NCI-H446 treated with DMSO at 0.1 percent for 48 hours (cell line): Measurements from ENCODE around the gene GALR2.
A peak's percentile ranks its signal among the peaks of the same experiment; 100 is the strongest.
"Not testable (repeated sequence)": the region's sequence is repeated elsewhere in the genome, so short reads cannot be mapped to it uniquely, and the experiment has no call there.

ENCODE experiments used
- DNase-seq: peaks from one replicate; lab custom pipeline; 2025; lab: John Stamatoyannopoulos, UW

Gene GALR2

GRCh38 chr17:76050538-76051467, 23.8 kb upstream of the GALR2 start:
- no peak for DNase-seq

- DNase-seq = no peak
These were observed 23.0 kb upstream of the GALR2 start for GRCh38 chr17:76051561-76051960.

- DNase-seq = no peak
These were observed 21.1 kb upstream of the GALR2 start for GRCh38 chr17:76053246-76054111.

GRCh38 chr17:76054112-76054476, 20.5 kb upstream of the GALR2 start:
- no peak for DNase-seq

GRCh38 chr17:76056882-76057281, 17.7 kb upstream of the GALR2 start:
- no peak for DNase-seq

- not testable (repeated sequence) for DNase-seq
These were observed 16.3 kb upstream of the GALR2 start for GRCh38 chr17:76058264-76058663.

- no peak for DNase-seq
These were observed 10.6 kb upstream of the GALR2 start for GRCh38 chr17:76063875-76064546.

GRCh38 chr17:76065775-76066174, 8.8 kb upstream of the GALR2 start:
- no peak for DNase-seq

- DNase-seq = no peak
These were observed 2.9 kb upstream of the GALR2 start for GRCh38 chr17:76071531-76072147.

- DNase-seq = peak; percentile 79
These were observed 2.3 kb upstream of the GALR2 start, which contains the start of gene SRP68 for GRCh38 chr17:76072148-76072858. TSS of gene SRP68 (minus strand) at chr17:76072517. CDS start at chr17:76072491, 26 bp downstream.

- no peak for DNase-seq
These were observed 974 bp downstream of the GALR2 start for GRCh38 chr17:76075364-76076145.

GRCh38 chr17:76076146-76076764, 1.7 kb downstream of the GALR2 start:
- no peak for DNase-seq

- DNase-seq = no peak
These were observed 2.4 kb downstream of the GALR2 start for GRCh38 chr17:76076765-76077583.

- DNase-seq = no peak
These were observed 3.1 kb downstream of the GALR2 start for GRCh38 chr17:76077584-76078110.

GRCh38 chr17:76078370-76078769, 3.8 kb downstream of the GALR2 start:
- DNase-seq = not testable (repeated sequence)

GRCh38 chr17:76078860-76079534, 4.4 kb downstream of the GALR2 start, which contains the start of gene ZACN:
TSS of gene ZACN (plus strand) at chr17:76079182. CDS start at chr17:76079265, 83 bp downstream.
- no peak for DNase-seq

GRCh38 chr17:76079535-76079955, 5.0 kb downstream of the GALR2 start:
- DNase-seq = no peak
